T-helper 17 cell (primary cell): ENCODE data around the gene CACNB2. TPM values are rescaled to one million over a fixed set of nuclear protein-coding genes. Genes with fewer than 3 reads are reported as not detected.
"Not testable (repeated sequence)": the region's sequence is repeated elsewhere in the genome, so short reads cannot be mapped to it uniquely, and the experiment has no call there.

Source experiments
- ATAC-seq: fragments of 150-1000 bp; cut with Tn5 transposase; 2 replicates; pipeline ENCODE4 v1.10.0; 2021; ENCODE audit warnings: mild to moderate bottlenecking, moderate library complexity
- DNase-seq, 3 donors: peaks; one replicate each; pipeline versions ENCODE4 v3.0.0 to v3.0.0-alpha.2; 2020 to 2021
- H3K9me3 ChIP-seq: one replicate; pipeline ENCODE4 v1.7.0; 2013; ENCODE audit warnings: low read length, mild to moderate bottlenecking; ENCODE audit not compliant: control insufficient read depth, poor library complexity, severe bottlenecking
- H3K27ac Mint-ChIP-seq: one replicate; pipeline ENCODE4 v1.8.0; 2022; ENCODE audit warnings: mild to moderate bottlenecking, moderate library complexity, mixed read lengths
- H3K27me3 Mint-ChIP-seq: one replicate; pipeline ENCODE4 v1.8.0; 2022; ENCODE audit warnings: mixed read lengths
- H3K36me3 Mint-ChIP-seq: one replicate; pipeline ENCODE4 v1.8.0; 2022; ENCODE audit warnings: low read depth, mixed read lengths
- H3K4me1 Mint-ChIP-seq: one replicate; pipeline ENCODE4 v1.8.0; 2022; ENCODE audit warnings: mild to moderate bottlenecking, mixed read lengths
- H3K4me3 Mint-ChIP-seq: one replicate; pipeline ENCODE4 v1.8.0; 2022; ENCODE audit warnings: mild to moderate bottlenecking, moderate library complexity, mixed read lengths
- total RNA-seq, 4 donors: library from RNA in 2 of 4; stranded (reverse) in 2 of 4; gene quantifications; one replicate each; pipeline ENCODE4 v1.2.3 and lab custom pipeline; 2022 to 2026

The CACNB2 gene
- total RNA-seq, 2 donors from 2014 or later = not detected

DNA sequence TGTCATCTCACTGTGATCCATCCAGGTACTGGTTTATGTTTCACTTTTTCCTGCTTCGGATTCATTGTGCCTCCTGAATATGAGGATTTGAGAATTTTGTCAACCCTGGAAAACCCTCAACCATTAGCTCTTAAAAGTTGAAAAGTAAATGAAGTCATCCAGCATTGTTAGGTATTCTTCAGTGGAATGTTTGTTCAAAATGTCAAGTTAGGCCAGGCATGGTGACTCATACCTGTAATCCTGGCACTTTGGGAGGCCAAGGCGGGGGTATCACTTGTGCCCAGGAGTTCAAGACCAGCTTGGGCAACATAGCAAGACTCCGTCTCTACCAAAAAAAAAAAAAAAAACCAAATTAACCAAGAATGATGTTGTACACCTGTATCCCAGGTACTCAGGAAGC is 289.1 kb downstream of the CACNB2 start:
- H3K27ac Mint-ChIP-seq = no peak overlapping the region
- no peak for DNase-seq
- ATAC-seq = no peak
- no peaks in the 10 kb centered on the region for H3K4me1 Mint-ChIP-seq
- H3K9me3 ChIP-seq = no peaks in the 10 kb centered on the region
- H3K4me3 Mint-ChIP-seq = no peak overlapping the region
- peaks cover 5% of the 10 kb centered on the region for H3K27me3 Mint-ChIP-seq
- H3K36me3 Mint-ChIP-seq = peaks cover 2% of the 10 kb centered on the region

DNA sequence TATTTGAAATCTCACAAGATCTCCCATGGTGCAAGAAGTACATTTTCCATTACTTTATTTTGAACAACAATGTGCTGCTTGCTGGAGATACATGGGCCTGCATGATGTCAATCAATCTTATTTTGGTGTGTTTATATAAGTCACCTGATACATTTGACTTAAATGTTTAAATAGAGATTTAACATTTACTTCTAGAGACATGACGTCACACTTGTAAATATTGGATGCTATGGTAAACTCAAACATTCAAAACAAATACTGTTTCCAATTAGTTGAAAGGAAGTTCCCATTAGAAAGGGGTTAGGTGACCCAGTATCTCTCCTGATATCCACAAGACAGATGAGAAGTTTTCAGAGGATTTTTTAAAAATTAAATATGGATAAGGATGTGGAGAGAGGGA is 296.7 kb downstream of the CACNB2 start:
- no peaks in the 10 kb centered on the region for H3K36me3 Mint-ChIP-seq
- no peak overlapping the region for H3K4me3 Mint-ChIP-seq
- no peaks in the 10 kb centered on the region for H3K9me3 ChIP-seq
- DNase-seq (no peak), ATAC-seq (no peak)
- no peaks in the 10 kb centered on the region for H3K4me1 Mint-ChIP-seq
- peaks cover 4% of the 10 kb centered on the region for H3K27me3 Mint-ChIP-seq
- no peak overlapping the region for H3K27ac Mint-ChIP-seq

DNA sequence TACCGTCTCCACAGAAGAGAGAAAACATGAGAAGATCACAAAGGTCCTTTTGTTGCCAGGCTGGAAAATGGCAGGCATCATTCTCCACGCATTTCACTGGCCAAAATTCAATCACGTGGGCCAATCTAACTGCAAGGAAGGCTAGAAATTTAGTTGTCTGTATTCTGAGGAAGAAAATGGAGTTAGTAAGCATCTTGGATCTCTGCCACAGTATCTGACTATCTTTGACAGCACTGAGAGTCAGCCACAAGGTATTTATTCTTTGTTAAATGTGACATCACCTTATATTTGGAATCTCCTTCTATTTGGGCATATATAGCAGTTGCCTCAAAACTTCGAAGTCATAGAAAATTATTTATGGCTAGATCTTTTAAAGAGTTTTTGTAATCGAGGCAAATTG is 297.3 kb downstream of the CACNB2 start:
- Mint-ChIP-seq H3K4me1 (no peaks in the 10 kb centered on the region), H3K36me3 (no peaks in the 10 kb centered on the region), H3K27me3 (peaks cover 4% of the 10 kb centered on the region), H3K4me3 (no peak overlapping the region), H3K27ac (no peak overlapping the region)
- ATAC-seq = no peak
- DNase-seq = no peak
- H3K9me3 ChIP-seq = no peaks in the 10 kb centered on the region

DNA sequence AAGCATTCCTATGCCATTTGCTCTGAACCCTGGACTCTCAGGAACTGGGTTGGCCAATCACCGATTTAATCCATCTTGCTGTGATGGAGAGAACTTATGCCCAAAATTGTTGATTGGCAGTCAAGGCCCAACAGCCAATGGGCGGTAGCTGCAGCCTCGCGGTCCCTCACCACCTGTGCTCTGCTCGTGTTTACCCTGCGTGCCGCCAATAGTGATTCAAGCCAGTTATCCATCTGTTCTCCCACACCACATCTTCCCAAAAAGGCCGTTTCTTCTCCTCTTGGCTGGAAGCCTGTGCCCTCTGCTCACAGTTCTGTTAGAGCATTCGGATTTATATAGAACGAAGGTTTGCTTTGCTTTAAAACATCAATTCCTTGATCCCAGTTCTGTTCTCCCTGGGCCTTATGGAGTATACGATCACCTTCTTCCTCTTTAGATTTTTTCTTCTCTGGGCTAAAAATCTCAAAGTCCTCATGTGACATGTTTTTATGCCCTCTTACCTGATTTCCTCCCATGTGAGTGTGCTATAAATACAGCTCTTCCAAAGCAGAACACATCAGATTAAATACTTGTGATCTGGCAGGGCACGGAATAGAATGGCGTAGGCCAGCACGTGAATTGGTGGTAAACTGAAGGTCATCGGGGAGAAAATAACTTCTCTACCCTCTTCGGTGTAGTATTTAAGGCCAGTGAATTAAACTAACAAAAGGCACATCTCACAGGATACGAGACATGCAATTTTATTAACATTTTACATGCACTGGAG is 298.3 kb downstream of the CACNB2 start:
- DNase-seq = no peak
- H3K4me1 Mint-ChIP-seq = no peaks in the 10 kb centered on the region

DNA sequence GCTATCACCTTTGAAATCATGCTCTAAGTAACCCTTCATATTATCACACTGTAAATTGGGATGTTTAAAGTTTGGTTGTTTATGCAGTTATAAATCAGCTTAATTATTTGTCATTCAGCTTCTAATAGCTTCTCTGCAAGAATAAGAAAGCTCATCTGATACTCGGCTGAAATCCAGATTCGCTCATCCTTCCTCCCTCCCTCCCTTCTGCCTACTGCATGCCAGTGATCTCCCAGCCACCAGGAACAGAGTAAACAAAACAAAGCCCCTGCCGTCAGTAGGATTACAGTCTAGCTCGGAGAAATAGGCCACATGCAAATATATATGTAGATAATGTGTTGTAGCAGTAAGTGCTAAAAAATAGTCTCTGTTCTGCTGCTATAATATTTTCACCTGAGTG is 299.4 kb downstream of the CACNB2 start:
- no peak for DNase-seq
- Mint-ChIP-seq H3K4me3 (no peak overlapping the region), H3K27ac (no peak overlapping the region), H3K4me1 (no peaks in the 10 kb centered on the region), H3K36me3 (no peaks in the 10 kb centered on the region), H3K27me3 (peaks cover 4% of the 10 kb centered on the region)
- H3K9me3 ChIP-seq = no peaks in the 10 kb centered on the region
- ATAC-seq = no peak

More for the DNA sequence above, 298.3 kb downstream of the CACNB2 start:
- no peak for ATAC-seq
- Mint-ChIP-seq H3K4me3 (no peak overlapping the region), H3K27me3 (peaks cover 4% of the 10 kb centered on the region), H3K36me3 (no peaks in the 10 kb centered on the region), H3K27ac (no peak overlapping the region)
- no peaks in the 10 kb centered on the region for H3K9me3 ChIP-seq

DNA sequence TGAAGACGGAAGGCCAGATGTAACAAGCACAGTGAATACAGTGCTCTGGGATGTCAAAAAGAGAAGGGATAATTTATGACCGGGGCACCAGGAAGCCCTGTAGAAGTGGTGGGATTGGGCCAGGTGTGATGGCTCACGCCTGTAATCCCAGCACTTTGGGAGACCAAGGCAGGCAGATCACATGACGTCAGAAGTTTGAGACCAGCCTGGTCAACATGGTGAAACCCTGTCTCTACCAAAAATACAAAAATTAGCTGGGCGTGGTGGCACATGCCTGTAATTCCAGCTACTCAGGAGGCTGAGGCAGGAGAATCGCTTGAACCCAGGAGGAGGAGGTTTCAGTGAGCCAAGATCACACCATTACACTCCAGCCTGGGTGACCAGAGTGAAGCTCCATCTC is 305.4 kb downstream of the CACNB2 start:
- not testable (repeated sequence) for H3K9me3 ChIP-seq, H3K4me1 Mint-ChIP-seq, DNase-seq, ATAC-seq, H3K36me3 Mint-ChIP-seq, H3K4me3 Mint-ChIP-seq, H3K27me3 Mint-ChIP-seq, H3K27ac Mint-ChIP-seq

DNA sequence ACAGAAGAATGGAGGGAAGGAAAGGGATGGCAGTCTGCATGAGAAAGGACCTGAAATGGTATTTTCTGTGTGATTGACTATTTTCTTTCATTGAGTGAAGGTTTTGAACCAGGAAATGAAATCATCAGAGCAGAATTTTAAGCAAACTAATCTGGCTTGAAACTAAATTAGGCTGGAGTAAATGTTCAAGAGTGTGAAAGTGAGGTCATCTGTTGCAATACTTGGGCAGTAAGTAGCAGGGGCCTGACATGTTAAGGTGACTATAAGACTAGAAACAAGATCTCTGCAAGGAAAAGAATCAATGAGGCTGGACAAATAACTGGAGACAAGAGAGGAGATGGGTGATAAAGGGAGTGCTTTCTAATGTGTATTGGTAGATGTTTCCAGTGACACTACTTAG is 306.0 kb downstream of the CACNB2 start:
- H3K9me3 ChIP-seq = no peaks in the 10 kb centered on the region
- H3K27ac Mint-ChIP-seq = no peak overlapping the region
- no peaks in the 10 kb centered on the region for H3K27me3 Mint-ChIP-seq
- no peaks in the 10 kb centered on the region for H3K4me1 Mint-ChIP-seq
- DNase-seq (no peak), ATAC-seq (no peak)
- H3K4me3 Mint-ChIP-seq = no peak overlapping the region
- H3K36me3 Mint-ChIP-seq = no peaks in the 10 kb centered on the region

DNA sequence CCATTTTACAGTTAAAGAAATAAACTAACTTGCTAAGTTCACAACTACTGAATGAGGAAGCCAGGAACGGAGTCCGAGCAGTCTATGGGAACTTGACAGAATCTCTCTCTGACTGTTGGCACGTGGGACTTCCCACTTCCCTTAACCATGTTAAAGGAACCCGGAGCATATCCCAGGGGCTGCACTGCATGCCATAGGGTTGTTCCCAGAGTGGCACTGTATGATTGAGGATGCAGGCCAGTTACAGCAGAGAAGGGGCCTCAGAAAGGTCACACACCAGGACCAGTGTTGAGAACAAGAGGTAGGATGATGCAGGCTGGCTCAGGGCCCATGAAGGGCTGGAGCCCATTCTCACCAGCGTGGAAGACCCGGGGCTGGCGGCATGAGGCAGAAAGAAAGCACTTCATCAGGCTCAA is 309.4 kb downstream of the CACNB2 start:
- Mint-ChIP-seq H3K27me3 (no peaks in the 10 kb centered on the region), H3K36me3 (no peaks in the 10 kb centered on the region), H3K4me1 (peaks cover 2% of the 10 kb centered on the region), H3K4me3 (no peak overlapping the region), H3K27ac (no peak overlapping the region)
- no peak for ATAC-seq
- no peak for DNase-seq
- no peaks in the 10 kb centered on the region for H3K9me3 ChIP-seq

DNA sequence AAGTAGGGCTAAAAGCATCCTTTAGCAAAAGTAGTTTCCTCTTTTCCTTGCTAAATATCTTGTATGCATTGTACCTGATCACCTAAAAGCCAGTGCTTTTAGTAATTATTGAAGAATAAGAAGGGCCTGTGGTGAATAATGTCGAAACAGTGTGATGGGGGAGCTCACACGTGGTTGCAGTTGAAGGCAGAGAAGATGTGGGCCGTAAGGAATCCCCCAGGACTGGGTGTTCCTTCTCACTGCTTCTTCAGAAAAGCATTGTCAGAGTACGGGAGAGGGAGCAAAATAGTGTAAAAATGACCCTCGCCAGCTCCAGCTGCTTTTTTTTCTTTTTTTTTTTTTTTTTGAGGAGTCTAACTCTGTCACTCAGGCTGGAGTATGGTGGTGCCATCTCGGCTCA is 310.1 kb downstream of the CACNB2 start:
- Mint-ChIP-seq H3K4me1 (peaks cover 2% of the 10 kb centered on the region), H3K36me3 (no peaks in the 10 kb centered on the region), H3K27me3 (no peaks in the 10 kb centered on the region), H3K27ac (no peak overlapping the region), H3K4me3 (no peak overlapping the region)
- DNase-seq (no peak), ATAC-seq (no peak)
- no peaks in the 10 kb centered on the region for H3K9me3 ChIP-seq

DNA sequence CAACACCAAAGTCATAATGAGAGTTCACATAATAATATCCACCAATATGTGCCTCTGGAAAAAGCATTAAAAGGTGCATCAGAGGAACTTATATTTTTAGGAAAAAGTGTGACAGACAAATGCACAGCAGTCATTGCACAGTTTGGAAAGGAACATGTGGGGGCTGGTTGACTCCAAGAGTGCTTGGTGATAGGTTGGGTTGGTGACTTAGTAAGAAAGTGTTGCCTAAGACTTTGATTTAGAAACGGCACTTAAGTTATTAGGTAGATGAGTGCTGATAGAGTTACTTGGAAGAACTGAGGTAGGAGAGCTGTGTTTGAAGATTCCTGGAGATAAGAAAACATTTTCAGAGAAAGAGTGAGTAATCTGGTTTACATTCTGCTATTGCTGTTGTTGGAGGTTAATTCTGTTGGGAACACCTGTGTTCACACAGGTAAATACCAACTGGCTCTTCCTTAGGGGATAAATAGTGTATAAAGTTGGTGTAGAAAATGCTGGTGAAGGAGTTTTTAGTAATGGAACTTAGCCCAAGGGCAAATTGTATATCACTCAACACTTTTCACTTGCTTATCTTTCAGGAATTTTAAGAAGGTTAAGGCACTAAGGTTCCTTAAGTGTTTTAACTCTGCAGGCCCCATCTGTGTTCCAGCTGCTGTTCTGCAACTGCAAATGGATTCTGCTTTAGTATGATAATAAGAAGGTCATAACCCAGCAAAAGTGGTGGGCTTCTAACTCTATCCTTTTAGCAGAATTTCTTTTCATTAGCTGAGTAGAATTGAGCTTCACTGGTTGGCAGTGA is 315.1 kb downstream of the CACNB2 start:
- Mint-ChIP-seq H3K36me3 (no peaks in the 10 kb centered on the region), H3K27me3 (no peaks in the 10 kb centered on the region), H3K4me1 (peaks cover 2% of the 10 kb centered on the region), H3K27ac (no peak overlapping the region), H3K4me3 (no peak overlapping the region)
- ATAC-seq (no peak), DNase-seq (no peak)
- H3K9me3 ChIP-seq = no peaks in the 10 kb centered on the region

DNA sequence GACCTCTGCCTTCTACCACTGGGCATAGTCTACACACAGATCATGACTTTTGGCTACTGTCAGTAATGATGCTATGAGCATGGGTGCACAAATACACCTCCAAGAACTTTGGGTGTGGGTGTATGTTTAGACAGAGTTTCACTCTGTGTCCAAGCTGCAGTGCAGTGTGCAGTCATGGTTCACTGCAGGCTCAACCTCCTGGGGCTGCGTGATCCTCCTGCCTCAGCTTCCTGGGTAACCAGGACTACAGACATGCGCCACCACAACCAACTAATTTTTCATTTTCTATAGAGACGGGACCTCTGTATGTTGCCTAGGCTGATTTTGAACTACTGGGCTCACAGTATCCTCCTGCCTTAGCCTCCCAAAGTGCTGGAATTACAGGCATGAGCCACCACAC is 316.8 kb downstream of the CACNB2 start:
- no peaks in the 10 kb centered on the region for H3K9me3 ChIP-seq
- DNase-seq (no peak), ATAC-seq (no peak)
- Mint-ChIP-seq H3K27me3 (no peaks in the 10 kb centered on the region), H3K4me1 (peaks cover 2% of the 10 kb centered on the region), H3K27ac (no peak overlapping the region), H3K4me3 (no peak overlapping the region), H3K36me3 (no peaks in the 10 kb centered on the region)

DNA sequence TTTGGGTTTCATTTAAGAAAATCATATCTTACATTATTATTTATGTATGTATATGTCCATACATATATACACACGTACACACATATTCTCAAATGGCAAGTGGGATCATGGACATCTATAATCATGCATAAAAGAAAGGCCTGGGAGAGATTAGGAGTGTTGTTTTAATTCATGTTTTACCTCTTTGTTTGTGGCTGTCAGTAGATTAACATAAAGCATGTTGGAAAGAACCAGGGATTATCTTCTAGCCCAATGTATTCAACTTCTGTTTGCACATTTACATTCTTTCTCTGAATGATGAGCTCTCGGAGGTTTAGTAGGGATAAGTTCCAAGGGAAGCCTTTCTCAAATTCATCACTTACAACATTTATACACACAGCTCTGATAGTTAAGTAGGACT is 319.8 kb downstream of the CACNB2 start:
- Mint-ChIP-seq H3K27ac (no peak overlapping the region), H3K27me3 (no peaks in the 10 kb centered on the region)

DNA sequence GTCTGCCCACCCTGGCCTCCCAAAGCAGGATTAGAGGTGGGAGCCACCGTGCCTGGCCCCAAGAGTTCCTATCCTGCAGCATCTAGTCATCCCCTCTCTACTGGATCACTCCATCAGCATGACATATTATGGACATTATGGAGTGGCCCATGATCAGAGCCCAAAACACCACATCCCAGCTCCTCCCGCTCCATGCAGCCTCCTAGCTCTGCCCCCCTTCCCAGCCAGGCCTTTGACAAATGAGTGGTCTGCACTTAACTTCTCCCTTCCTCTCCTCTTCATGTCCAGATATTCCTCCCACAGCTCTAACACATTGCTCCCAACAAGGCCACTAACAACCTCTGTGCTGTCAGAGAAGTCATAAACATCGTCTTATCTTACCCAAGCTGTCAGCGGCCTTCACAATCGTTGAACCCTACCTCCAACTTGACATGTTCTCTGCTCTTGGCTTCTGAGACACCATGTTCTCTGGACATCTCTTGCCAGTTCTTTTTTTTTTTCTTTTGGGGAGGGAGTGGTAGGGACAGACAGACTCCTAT is 323.5 kb downstream of the CACNB2 start:
- no peak for DNase-seq
- peaks cover 5% of the 10 kb centered on the region for H3K27me3 Mint-ChIP-seq
- H3K4me1 Mint-ChIP-seq = no peaks in the 10 kb centered on the region
- H3K9me3 ChIP-seq = no peaks in the 10 kb centered on the region
- H3K27ac Mint-ChIP-seq = no peak overlapping the region
- H3K4me3 Mint-ChIP-seq = no peak overlapping the region
- ATAC-seq = no peak
- no peaks in the 10 kb centered on the region for H3K36me3 Mint-ChIP-seq

More for the DNA sequence above, 319.8 kb downstream of the CACNB2 start:
- Mint-ChIP-seq H3K36me3 (no peaks in the 10 kb centered on the region), H3K4me1 (no peaks in the 10 kb centered on the region), H3K4me3 (no peak overlapping the region)
- ATAC-seq (no peak), DNase-seq (no peak)
- no peaks in the 10 kb centered on the region for H3K9me3 ChIP-seq
